Lower leg skin (tissue), 4 donors: Measurements from ENCODE around the gene DUSP9. TPM values are rescaled to one million over a fixed set of nuclear protein-coding genes. Genes with fewer than 3 reads are reported as not detected.
"Not testable (repeated sequence)": the region's sequence is repeated elsewhere in the genome, so short reads cannot be mapped to it uniquely, and the experiment has no call there.

ENCODE experiments used
- DNase-seq, 2 donors: peaks; one replicate each; pipeline ENCODE4 v3.0.0-alpha.2; 2019; ENCODE audit warnings: low spot score in 2 of 2
- H3K4me3 ChIP-seq: fragments of 200-600 bp; sonication (generic); 2 replicates; pipeline ENCODE4 v1.5.1; 2017; ENCODE audit warnings: mild to moderate bottlenecking, low read depth; ENCODE audit not compliant: poor library complexity, severe bottlenecking
- CTCF ChIP-seq, 3 donors: fragments of 450-650 bp; IDR thresholded peaks; one replicate each; pipeline ENCODE4 v1.5.1; 2016; ENCODE audit warnings: antibody characterized with exemption in 3 of 3, mild to moderate bottlenecking in 3 of 3, moderate library complexity in 2 of 3
- POLR2A ChIP-seq, 2 donors: fragments of 450-650 bp; IDR thresholded peaks; one replicate each; pipeline ENCODE4 v1.6.1; 2016 to 2017; ENCODE audit warnings: antibody characterized with exemption in 2 of 2, mild to moderate bottlenecking in 1 of 2, moderate library complexity in 1 of 2
- WGBS, 2 donors: methylation state at CpG; one replicate each; pipeline ENCODE4 v1.1.5; 2018; 5-methylcytosine and 5-hydroxymethylcytosine counted together
- intact Hi-C: fragments of 100-400 bp; cut with DNase I; formaldehyde crosslinking; loops from one replicate; pipeline ENCODE4 v1.15.0; 2023; ENCODE audit warnings: low total_unique reads
- total RNA-seq, 4 donors: library from RNA; depleted of rRNA; stranded (reverse); fragments of >200 nt; gene quantifications; one replicate each; pipeline ENCODE4 v1.1.0, GENCODE V29; 2016

The DUSP9 gene
- total RNA-seq, 4 donors from 2014 or later = 0.13 to 0.20 TPM; not detected in 2

- intact Hi-C loops = no loop called here
- H3K4me3 ChIP-seq = no peak overlapping the region
- TF ChIP-seq POLR2A (IDR thresholded peaks at IDR 0.05) = no peak
- no peak for TF ChIP-seq CTCF (IDR thresholded peaks at IDR 0.05)
- DNase-seq = no peak
- 80 to 88% methylated on average over 12 of the region's 12 CpGs for WGBS, 2 donors
Measured at GRCh38 chrX:153601511-153602110, 45.4 kb upstream of the DUSP9 start.

GRCh38 chrX:153602601-153603000 lies 44.4 kb upstream of the DUSP9 start:
- intact Hi-C loops = no loop called here
- WGBS, 2 donors = 71 to 91% methylated on average over 3 of the region's 3 CpGs
- no peak overlapping the region for H3K4me3 ChIP-seq
- TF ChIP-seq CTCF (IDR thresholded peaks at IDR 0.05) (no peak), POLR2A (IDR thresholded peaks at IDR 0.05) (no peak)
- no peak for DNase-seq

GRCh38 chrX:153603131-153603656 lies 43.8 kb upstream of the DUSP9 start:
- TF ChIP-seq CTCF (IDR thresholded peaks at IDR 0.05) = no peak
- TF ChIP-seq POLR2A (IDR thresholded peaks at IDR 0.05) = no peak
- intact Hi-C loops = no loop called here
- H3K4me3 ChIP-seq = no peak overlapping the region
- WGBS, 2 donors = 88 to 97% methylated on average over 10 to 17 of the region's 17 CpGs
- DNase-seq = no peak

- intact Hi-C loops, H3K4me3 ChIP-seq, DNase-seq: not testable (repeated sequence)
- 87 to 95% methylated on average over 13 to 18 of the region's 18 CpGs for WGBS, 2 donors
Measured at GRCh38 chrX:153604666-153605380, 42.2 kb upstream of the DUSP9 start.

GRCh38 chrX:153606503-153606902 lies 40.5 kb upstream of the DUSP9 start:
- TF ChIP-seq CTCF (IDR thresholded peaks at IDR 0.05) (no peak), POLR2A (IDR thresholded peaks at IDR 0.05) (no peak)
- H3K4me3 ChIP-seq = no peak overlapping the region
- intact Hi-C loops = no loop called here
- 85 to 93% methylated on average over 23 of the region's 23 CpGs for WGBS, 2 donors
- DNase-seq = no peak

- 66 to 76% methylated on average over 2 of the region's 2 CpGs for WGBS, 2 donors
- no peak for DNase-seq
- H3K4me3 ChIP-seq = no peak overlapping the region
- intact Hi-C loops = no loop called here
- TF ChIP-seq CTCF (IDR thresholded peaks at IDR 0.05) = no peak
- TF ChIP-seq POLR2A (IDR thresholded peaks at IDR 0.05) = no peak
Measured at GRCh38 chrX:153608376-153608775, 38.6 kb upstream of the DUSP9 start.
